Lower leg skin (tissue), 4 donors: ENCODE data around the gene PLXDC2. TPM values are rescaled to one million over a fixed set of nuclear protein-coding genes. Genes with fewer than 3 reads are reported as not detected.

Experiments used
- DNase-seq, 2 donors: peaks; one replicate each; pipeline ENCODE4 v3.0.0-alpha.2; 2019; ENCODE audit warnings: low spot score in 2 of 2
- H3K4me3 ChIP-seq: fragments of 200-600 bp; sonication (generic); 2 replicates; pipeline ENCODE4 v1.5.1; 2017; ENCODE audit warnings: mild to moderate bottlenecking, low read depth; ENCODE audit not compliant: poor library complexity, severe bottlenecking
- POLR2A ChIP-seq, 2 donors: fragments of 450-650 bp; IDR thresholded peaks; one replicate each; pipeline ENCODE4 v1.6.1; 2016 to 2017; ENCODE audit warnings: antibody characterized with exemption in 2 of 2, mild to moderate bottlenecking in 1 of 2, moderate library complexity in 1 of 2
- WGBS, 2 donors: methylation state at CpG; one replicate each; pipeline ENCODE4 v1.1.5; 2018; 5-methylcytosine and 5-hydroxymethylcytosine counted together
- intact Hi-C: fragments of 100-400 bp; cut with DNase I; formaldehyde crosslinking; loops from one replicate; pipeline ENCODE4 v1.15.0; 2023; ENCODE audit warnings: low total_unique reads
- total RNA-seq, 4 donors: library from RNA; depleted of rRNA; stranded (reverse); fragments of >200 nt; gene quantifications; one replicate each; pipeline ENCODE4 v1.1.0, GENCODE V29; 2016
- TF ChIP-seq, protein P1 (sequence below), 3 donors: fragments of 450-650 bp; IDR thresholded peaks; one replicate each; pipeline ENCODE4 v1.5.1; 2016; ENCODE audit warnings: antibody characterized with exemption in 3 of 3, mild to moderate bottlenecking in 3 of 3, moderate library complexity in 2 of 3

The PLXDC2 gene
- total RNA-seq, 4 donors from 2014 or later: 75.3 to 113 (median 95.3) TPM

DNA sequence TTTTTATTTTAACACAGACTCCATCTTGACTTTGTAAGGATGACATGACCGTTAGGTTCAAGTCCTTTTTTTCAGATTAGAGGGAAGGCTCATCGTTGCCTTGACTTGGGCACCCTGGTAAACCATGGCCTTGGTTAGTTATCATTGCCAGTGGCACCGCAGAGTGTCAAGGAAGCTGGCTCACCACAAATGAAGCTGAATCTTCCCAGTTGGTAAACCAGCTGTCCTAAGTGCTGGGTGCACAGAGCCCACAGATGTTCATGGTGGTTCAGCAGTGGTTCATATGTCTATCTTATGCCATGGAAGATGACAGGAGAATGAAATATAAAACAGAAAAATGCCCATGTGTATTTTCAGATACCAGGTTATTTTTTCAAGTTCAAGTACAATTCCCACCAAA lies 273.6 kb downstream of the PLXDC2 start:
- 79 to 90% methylated on average over 3 of the region's 3 CpGs for WGBS, 2 donors
- DNase-seq: no peak
- TF ChIP-seq POLR2A (IDR thresholded peaks at IDR 0.05): no peak
- TF ChIP-seq, protein P1, sequence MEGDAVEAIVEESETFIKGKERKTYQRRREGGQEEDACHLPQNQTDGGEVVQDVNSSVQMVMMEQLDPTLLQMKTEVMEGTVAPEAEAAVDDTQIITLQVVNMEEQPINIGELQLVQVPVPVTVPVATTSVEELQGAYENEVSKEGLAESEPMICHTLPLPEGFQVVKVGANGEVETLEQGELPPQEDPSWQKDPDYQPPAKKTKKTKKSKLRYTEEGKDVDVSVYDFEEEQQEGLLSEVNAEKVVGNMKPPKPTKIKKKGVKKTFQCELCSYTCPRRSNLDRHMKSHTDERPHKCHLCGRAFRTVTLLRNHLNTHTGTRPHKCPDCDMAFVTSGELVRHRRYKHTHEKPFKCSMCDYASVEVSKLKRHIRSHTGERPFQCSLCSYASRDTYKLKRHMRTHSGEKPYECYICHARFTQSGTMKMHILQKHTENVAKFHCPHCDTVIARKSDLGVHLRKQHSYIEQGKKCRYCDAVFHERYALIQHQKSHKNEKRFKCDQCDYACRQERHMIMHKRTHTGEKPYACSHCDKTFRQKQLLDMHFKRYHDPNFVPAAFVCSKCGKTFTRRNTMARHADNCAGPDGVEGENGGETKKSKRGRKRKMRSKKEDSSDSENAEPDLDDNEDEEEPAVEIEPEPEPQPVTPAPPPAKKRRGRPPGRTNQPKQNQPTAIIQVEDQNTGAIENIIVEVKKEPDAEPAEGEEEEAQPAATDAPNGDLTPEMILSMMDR (IDR thresholded peaks at IDR 0.05): no peak
- no peak overlapping the region for H3K4me3 ChIP-seq
- intact Hi-C loops: no loop called here

DNA sequence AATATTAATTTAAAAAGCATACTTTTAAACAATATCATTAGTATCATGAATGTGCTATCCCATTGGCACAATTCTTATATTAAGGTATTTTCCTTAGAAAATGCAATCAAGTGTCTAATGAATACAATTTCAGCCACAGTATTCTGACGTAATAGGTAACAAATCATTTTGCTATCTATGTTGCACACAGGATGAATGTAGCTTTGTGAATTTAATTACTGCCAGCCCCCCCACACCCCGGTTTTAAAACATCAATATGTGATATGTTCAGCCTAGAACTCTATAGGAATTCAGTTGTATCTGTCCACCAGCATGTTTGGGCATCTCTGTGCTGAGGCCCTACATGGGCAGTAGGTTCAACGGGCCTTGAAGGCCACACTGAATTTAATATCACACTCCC lies 274.6 kb downstream of the PLXDC2 start:
- no peak overlapping the region for H3K4me3 ChIP-seq
- no peak for DNase-seq
- intact Hi-C loops: no loop called here
- no peak for TF ChIP-seq POLR2A (IDR thresholded peaks at IDR 0.05)
- TF ChIP-seq, protein P1 (IDR thresholded peaks at IDR 0.05): no peak
- WGBS, 2 donors: 86 to 90% methylated on average over 3 of the region's 3 CpGs

DNA sequence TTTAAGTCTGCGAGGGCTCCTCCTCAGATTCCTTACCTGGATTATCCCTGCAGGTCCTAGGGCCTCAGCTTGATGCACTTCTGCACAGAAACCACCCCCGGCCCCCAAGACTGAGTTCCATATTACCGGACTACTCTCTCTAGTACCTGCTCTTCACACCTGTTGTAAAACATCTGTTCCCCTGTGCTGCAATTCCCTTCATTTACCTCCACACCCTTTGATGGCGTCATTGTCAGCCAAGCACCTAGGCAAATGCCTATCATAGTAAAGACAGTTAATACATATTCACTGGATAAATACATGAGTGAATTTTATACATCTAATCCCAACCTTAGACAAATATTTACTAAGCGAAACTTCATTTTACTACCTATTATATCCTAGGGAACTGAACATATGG lies 275.5 kb downstream of the PLXDC2 start:
- no peak for DNase-seq
- intact Hi-C loops: no loop called here
- 91 to 93% methylated on average over 5 of the region's 5 CpGs for WGBS, 2 donors
- TF ChIP-seq POLR2A (IDR thresholded peaks at IDR 0.05): no peak
- TF ChIP-seq, protein P1 (IDR thresholded peaks at IDR 0.05): no peak
- no peak overlapping the region for H3K4me3 ChIP-seq

DNA sequence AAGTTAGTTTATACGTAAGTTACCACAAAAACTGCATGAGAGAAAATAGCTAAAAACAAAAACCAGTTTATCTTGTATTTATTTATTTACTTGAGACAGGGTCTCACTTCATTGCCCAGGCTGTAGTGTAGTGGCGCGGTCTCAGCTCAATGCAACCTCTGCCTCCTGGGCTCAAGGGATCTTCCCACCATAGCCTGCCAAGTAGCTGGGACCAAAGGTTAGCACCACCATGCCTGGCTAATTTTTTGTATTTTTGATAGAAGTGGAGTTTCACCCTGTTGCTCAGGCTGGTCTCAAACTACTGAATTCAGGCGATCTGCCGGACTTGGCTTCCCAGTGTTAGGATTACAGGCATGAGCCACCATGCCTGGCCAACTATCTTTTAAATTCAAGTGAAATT lies 277.4 kb downstream of the PLXDC2 start:
- intact Hi-C loops: no loop called here
- DNase-seq: no peak
- H3K4me3 ChIP-seq: no peak overlapping the region
- WGBS, 2 donors: 75 to 83% methylated on average over 5 of the region's 5 CpGs
- TF ChIP-seq, protein P1 (IDR thresholded peaks at IDR 0.05): no peak
- no peak for TF ChIP-seq POLR2A (IDR thresholded peaks at IDR 0.05)

DNA sequence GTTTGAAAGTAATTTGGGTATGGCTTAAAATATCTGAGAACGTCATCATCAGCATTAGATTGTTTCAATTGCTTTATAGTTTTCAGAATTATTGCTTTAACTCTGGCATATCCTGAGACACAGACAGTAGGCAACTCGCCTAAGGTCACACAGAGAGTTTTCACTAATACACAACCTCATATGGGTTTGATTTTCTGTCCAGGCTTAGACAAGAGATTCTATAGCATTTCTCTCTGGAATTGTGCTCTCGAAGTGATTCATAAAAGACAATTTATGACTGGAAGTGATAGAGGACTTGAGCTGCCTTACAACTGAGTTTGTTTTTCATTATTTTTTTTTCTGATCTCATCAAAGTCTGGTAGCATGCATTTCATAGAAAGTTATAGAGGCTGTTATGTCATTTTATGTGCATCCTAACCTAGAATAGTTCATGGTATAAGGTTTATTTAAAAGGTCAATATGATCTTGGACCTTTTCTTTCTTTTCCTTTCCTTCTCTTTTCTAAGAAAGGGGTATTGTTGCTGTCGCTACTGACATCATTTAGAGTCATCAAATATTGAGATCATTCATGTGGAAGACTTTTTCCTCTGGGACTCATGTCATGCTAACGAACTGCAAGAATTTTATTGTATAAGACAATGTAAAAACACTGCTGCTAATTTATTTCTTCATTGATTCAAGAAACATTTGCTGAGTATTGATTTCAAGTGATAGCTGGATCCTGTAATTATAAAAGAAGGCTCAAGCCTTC lies 278.2 kb downstream of the PLXDC2 start:
- no peak overlapping the region for H3K4me3 ChIP-seq
- DNase-seq: no peak
- 57 to 63% methylated on average over 5 of the region's 5 CpGs for WGBS, 2 donors
- TF ChIP-seq POLR2A (IDR thresholded peaks at IDR 0.05): no peak
- TF ChIP-seq, protein P1 (IDR thresholded peaks at IDR 0.05): no peak
- intact Hi-C loops: no loop called here

DNA sequence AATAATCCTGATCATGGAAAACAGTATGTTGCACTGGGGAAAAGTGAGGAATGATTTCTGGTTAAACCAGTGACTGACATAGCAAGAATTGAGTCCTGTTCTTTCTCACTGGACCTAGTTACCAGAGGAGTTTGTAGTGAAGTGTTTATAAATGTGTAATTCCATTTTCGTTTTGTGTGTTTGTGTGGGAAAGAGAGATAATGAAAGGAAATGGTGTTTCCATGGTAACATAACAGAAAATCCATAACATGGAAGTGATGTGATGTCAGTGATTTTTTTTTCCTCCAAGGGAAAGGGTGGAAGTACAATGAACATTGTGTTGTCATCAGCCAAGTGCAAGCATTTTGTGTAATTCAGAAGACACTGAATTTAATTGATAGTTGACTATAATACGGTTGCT lies 283.9 kb downstream of the PLXDC2 start:
- H3K4me3 ChIP-seq: no peak overlapping the region
- DNase-seq: no peak
- intact Hi-C loops: no loop called here
- TF ChIP-seq, protein P1 (IDR thresholded peaks at IDR 0.05): no peak
- TF ChIP-seq POLR2A (IDR thresholded peaks at IDR 0.05): no peak
- 14 to 20% methylated on average over 2 of the region's 2 CpGs for WGBS, 2 donors
